Stimulated activated effector memory CD8-positive, alpha-beta T cell treated with anti-CD3 and anti-CD28 coated beads, Interleukin-12 subunit alpha, Interleukin-12 subunit beta, amount 100 ng/mL, for 72 hours (primary cell): ENCODE results near the gene ENOX1.
"Not testable (repeated sequence)": the region's sequence is repeated elsewhere in the genome, so short reads cannot be mapped to it uniquely, and the experiment has no call there.

ENCODE experiments used
- ATAC-seq: fragments of 150-1000 bp; cut with Tn5 transposase; 2 replicates; pipeline ENCODE4 v1.10.0; 2021
- DNase-seq, 2 donors: peaks; one replicate each; pipeline ENCODE4 v3.0.0; 2021 to 2022; ENCODE audit warnings: low spot score in 2 of 2
- H3K27ac Mint-ChIP-seq: one replicate; pipeline ENCODE4 v1.8.0; 2022; ENCODE audit warnings: mild to moderate bottlenecking, mixed read lengths
- H3K36me3 Mint-ChIP-seq: one replicate; pipeline ENCODE4 v1.8.0; 2022; ENCODE audit warnings: mild to moderate bottlenecking, mixed read lengths
- H3K4me1 Mint-ChIP-seq: one replicate; pipeline ENCODE4 v1.8.0; 2022; ENCODE audit warnings: mixed read lengths
- H3K4me3 Mint-ChIP-seq: one replicate; pipeline ENCODE4 v1.8.0; 2022; ENCODE audit warnings: mild to moderate bottlenecking, mixed read lengths
- H3K9me3 Mint-ChIP-seq: one replicate; pipeline ENCODE4 v1.8.0; 2022; ENCODE audit warnings: mixed read lengths

The ENOX1 gene

GRCh38 chr13:43786766-43787517, at the start of gene ENOX1:
Gene ENOX1 (minus strand): TSS chr13:43786972.
- Mint-ChIP-seq H3K9me3 (no peaks in the 10 kb centered on the region), H3K4me1 (peaks cover 11% of the 10 kb centered on the region), H3K4me3 (peak within 1 kb of the TSS; percentile 67), H3K27ac (no peak within 1 kb of the TSS), H3K36me3 (no peaks in the 10 kb centered on the region)
- ATAC-seq (peak; percentile 59), DNase-seq (peak in 1 of 2 donors; percentile 56)

DNA sequence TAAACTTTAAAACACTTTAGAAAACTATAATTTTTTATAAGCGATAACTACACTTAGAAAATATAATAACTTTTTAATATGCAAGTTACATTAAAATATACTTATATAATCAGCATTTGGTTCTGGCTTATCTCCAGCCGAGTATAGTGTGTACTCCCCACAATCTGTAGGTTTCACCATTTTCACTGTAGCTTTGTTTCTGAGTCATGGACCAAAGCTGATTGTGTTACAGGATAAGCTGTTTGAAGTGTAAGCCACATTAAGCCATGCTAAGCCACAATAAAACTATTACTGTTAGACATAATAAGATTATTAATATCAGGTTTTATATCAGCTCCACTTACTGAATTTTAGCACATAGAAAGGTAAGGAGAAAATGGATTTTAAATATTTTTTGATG, 48.9 kb upstream of the ENOX1 start:
- H3K36me3 Mint-ChIP-seq: no peaks in the 10 kb centered on the region
- no peak for ATAC-seq
- H3K27ac Mint-ChIP-seq: no peak overlapping the region
- DNase-seq: no peak
- no peak overlapping the region for H3K4me3 Mint-ChIP-seq
- no peaks in the 10 kb centered on the region for H3K4me1 Mint-ChIP-seq
- no peaks in the 10 kb centered on the region for H3K9me3 Mint-ChIP-seq

DNA sequence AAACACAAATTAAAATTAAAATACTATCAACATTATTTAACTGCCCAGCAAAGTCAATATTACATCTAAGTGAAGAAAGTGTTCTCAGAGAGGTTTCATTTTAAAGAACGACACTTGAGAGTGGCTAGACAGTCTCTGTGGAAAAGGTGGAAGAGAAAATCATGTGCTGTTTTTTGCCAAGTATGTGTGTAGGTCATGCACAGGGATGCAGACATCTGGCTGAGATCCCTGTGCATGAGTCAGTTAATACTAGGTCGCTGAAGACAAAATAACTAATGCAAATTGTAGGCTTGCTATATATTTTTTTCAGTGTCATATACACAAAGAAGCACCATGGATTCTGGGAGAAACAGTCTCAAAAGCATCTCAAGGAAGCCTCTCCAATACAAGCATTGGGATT, 44.3 kb upstream of the ENOX1 start:
- Mint-ChIP-seq H3K36me3 (no peaks in the 10 kb centered on the region), H3K4me1 (no peaks in the 10 kb centered on the region), H3K27ac (no peak overlapping the region), H3K4me3 (no peak overlapping the region), H3K9me3 (no peaks in the 10 kb centered on the region)
- DNase-seq (no peak), ATAC-seq (no peak)

DNA sequence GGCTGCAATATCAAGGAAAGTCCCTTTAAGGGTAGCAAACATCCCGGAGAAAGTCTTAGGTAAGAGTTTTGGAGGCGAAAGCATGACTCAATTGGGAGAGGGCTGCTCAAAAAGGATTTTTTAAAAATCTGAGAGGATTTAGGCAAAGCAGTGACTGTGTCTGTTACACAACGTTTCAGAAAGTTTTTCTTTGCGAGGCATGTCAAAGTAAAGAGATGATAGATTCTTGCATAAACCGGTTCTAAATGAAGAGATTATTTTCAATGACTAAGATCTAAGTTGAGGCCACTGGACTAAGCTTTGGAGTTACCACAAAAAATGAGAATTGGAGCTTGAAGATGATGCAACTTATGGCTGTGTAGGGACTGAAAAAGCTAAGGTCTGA, 43.7 kb upstream of the ENOX1 start:
- ATAC-seq: no peak
- no peaks in the 10 kb centered on the region for H3K36me3 Mint-ChIP-seq
- no peak overlapping the region for H3K4me3 Mint-ChIP-seq
- DNase-seq: no peak
- no peaks in the 10 kb centered on the region for H3K9me3 Mint-ChIP-seq
- no peak overlapping the region for H3K27ac Mint-ChIP-seq
- H3K4me1 Mint-ChIP-seq: no peaks in the 10 kb centered on the region

DNA sequence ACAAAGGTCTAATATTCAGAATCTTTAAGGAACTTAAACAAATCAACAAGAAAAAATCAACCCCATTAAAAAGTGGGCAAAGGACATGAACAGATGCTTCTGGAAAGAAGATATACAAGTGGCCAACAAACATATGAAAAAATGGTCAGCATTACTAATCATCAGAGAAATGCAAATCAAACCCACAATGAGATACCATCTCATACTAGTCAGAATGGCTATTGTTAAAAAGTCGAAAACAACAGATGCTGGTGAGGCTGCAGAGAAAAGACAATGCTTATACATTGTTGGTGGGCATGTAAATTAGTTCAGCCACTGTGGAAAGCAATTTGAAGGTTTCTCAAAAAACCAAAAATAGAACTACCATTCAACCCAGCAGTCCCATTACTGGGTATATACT, 37.9 kb upstream of the ENOX1 start:
- H3K36me3 Mint-ChIP-seq, H3K9me3 Mint-ChIP-seq, H3K4me1 Mint-ChIP-seq, ATAC-seq, DNase-seq, H3K4me3 Mint-ChIP-seq, H3K27ac Mint-ChIP-seq: not testable (repeated sequence)

- DNase-seq: no peak
- H3K9me3 Mint-ChIP-seq: no peaks in the 10 kb centered on the region
- H3K36me3 Mint-ChIP-seq: no peaks in the 10 kb centered on the region
- no peaks in the 10 kb centered on the region for H3K4me1 Mint-ChIP-seq
- no peak overlapping the region for H3K27ac Mint-ChIP-seq
- no peak overlapping the region for H3K4me3 Mint-ChIP-seq
- no peak for ATAC-seq
Observed at GRCh38 chr13:43822969-43823368, 36.2 kb upstream of the ENOX1 start.

DNA sequence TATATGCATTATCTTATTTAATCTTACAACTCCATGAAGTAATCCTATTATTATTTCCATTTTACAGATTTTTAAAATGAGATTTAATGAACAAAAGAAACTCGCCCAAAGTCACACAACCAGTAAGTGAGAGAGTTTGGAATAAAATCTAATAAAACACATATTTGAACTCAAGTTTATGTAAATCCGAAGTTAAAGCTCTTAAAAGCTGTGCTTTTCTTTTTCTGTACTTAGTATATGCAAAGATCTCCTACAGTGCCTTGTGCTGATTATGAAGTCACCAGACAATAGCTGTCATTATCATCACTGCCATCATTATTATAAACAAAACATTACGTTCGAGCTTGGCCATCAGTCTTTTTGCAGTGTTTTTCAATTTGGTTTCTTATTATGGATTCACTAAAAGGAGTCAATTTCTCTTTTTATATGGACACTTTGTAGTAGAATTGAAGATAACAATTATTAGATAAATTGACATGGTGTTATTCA, 29.7 kb upstream of the ENOX1 start:
- H3K4me1 Mint-ChIP-seq: no peaks in the 10 kb centered on the region
- H3K36me3 Mint-ChIP-seq: no peaks in the 10 kb centered on the region
- no peak overlapping the region for H3K27ac Mint-ChIP-seq
- no peak overlapping the region for H3K4me3 Mint-ChIP-seq
- ATAC-seq (no peak), DNase-seq (no peak)
- H3K9me3 Mint-ChIP-seq: no peaks in the 10 kb centered on the region

- H3K4me3 Mint-ChIP-seq: no peak overlapping the region
- ATAC-seq (no peak), DNase-seq (no peak)
- no peak overlapping the region for H3K27ac Mint-ChIP-seq
- no peaks in the 10 kb centered on the region for H3K9me3 Mint-ChIP-seq
- no peaks in the 10 kb centered on the region for H3K36me3 Mint-ChIP-seq
- H3K4me1 Mint-ChIP-seq: no peaks in the 10 kb centered on the region
Observed at GRCh38 chr13:43815204-43815603, 28.4 kb upstream of the ENOX1 start.

DNA sequence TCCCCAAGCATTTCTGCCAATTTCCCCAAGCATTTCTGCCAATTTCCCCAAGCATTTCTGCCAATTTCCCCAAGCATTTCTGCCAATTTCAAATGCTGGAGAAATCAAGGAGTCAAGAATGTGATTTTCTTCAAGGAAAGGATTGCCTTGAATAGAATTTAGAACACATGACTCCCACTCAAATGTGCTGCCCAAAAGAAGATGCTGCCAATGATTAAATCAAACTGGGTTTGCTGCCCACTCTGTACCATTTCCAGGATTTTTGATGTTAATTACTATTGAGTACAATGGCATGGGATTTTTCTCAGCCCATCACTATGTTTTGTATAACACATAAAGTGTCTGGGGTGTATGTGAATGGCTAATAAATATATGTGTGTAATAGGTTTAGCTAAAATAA, 21.9 kb upstream of the ENOX1 start:
- no peak for DNase-seq
- H3K9me3 Mint-ChIP-seq: no peaks in the 10 kb centered on the region
- no peak overlapping the region for H3K27ac Mint-ChIP-seq
- no peak overlapping the region for H3K4me3 Mint-ChIP-seq
- no peaks in the 10 kb centered on the region for H3K36me3 Mint-ChIP-seq
- ATAC-seq: no peak
- H3K4me1 Mint-ChIP-seq: peaks cover 5% of the 10 kb centered on the region

- H3K36me3 Mint-ChIP-seq: no peaks in the 10 kb centered on the region
- ATAC-seq (no peak), DNase-seq (no peak)
- no peak overlapping the region for H3K4me3 Mint-ChIP-seq
- peaks cover 6% of the 10 kb centered on the region for H3K4me1 Mint-ChIP-seq
- H3K9me3 Mint-ChIP-seq: no peaks in the 10 kb centered on the region
- no peak overlapping the region for H3K27ac Mint-ChIP-seq
Observed at GRCh38 chr13:43805681-43806128, 18.9 kb upstream of the ENOX1 start.

GRCh38 chr13:43805071-43805468, 18.3 kb upstream of the ENOX1 start:
- DNase-seq (no peak), ATAC-seq (peak; percentile 94)
- Mint-ChIP-seq H3K4me1 (peaks cover 11% of the 10 kb centered on the region), H3K36me3 (no peaks in the 10 kb centered on the region), H3K4me3 (no peak overlapping the region), H3K9me3 (no peaks in the 10 kb centered on the region), H3K27ac (no peak overlapping the region)

GRCh38 chr13:43804461-43805070, 17.8 kb upstream of the ENOX1 start:
- Mint-ChIP-seq H3K27ac (no peak overlapping the region), H3K4me1 (peaks cover 11% of the 10 kb centered on the region), H3K9me3 (no peaks in the 10 kb centered on the region), H3K36me3 (no peaks in the 10 kb centered on the region), H3K4me3 (no peak overlapping the region)
- DNase-seq (no peak), ATAC-seq (no peak)

GRCh38 chr13:43802511-43802910, 15.7 kb upstream of the ENOX1 start:
- H3K36me3 Mint-ChIP-seq: no peaks in the 10 kb centered on the region
- H3K27ac Mint-ChIP-seq: no peak overlapping the region

GRCh38 chr13:43800828-43801227, 14.1 kb upstream of the ENOX1 start:
- no peaks in the 10 kb centered on the region for H3K36me3 Mint-ChIP-seq
- no peak overlapping the region for H3K27ac Mint-ChIP-seq
- DNase-seq (no peak), ATAC-seq (peak; percentile 64)
- no peaks in the 10 kb centered on the region for H3K9me3 Mint-ChIP-seq
- no peak overlapping the region for H3K4me3 Mint-ChIP-seq
- peaks cover 17% of the 10 kb centered on the region for H3K4me1 Mint-ChIP-seq

More at GRCh38 chr13:43802511-43802910, 15.7 kb upstream of the ENOX1 start:
- Mint-ChIP-seq H3K4me1 (peaks cover 12% of the 10 kb centered on the region), H3K9me3 (no peaks in the 10 kb centered on the region), H3K4me3 (no peak overlapping the region)
- no peak for DNase-seq
- ATAC-seq: no peak

GRCh38 chr13:43799191-43799590, 12.4 kb upstream of the ENOX1 start:
- Mint-ChIP-seq H3K36me3 (no peaks in the 10 kb centered on the region), H3K27ac (no peak overlapping the region), H3K9me3 (no peaks in the 10 kb centered on the region), H3K4me3 (no peak overlapping the region), H3K4me1 (peaks cover 12% of the 10 kb centered on the region)
- peak; percentile 63 for ATAC-seq
- no peak for DNase-seq

DNA sequence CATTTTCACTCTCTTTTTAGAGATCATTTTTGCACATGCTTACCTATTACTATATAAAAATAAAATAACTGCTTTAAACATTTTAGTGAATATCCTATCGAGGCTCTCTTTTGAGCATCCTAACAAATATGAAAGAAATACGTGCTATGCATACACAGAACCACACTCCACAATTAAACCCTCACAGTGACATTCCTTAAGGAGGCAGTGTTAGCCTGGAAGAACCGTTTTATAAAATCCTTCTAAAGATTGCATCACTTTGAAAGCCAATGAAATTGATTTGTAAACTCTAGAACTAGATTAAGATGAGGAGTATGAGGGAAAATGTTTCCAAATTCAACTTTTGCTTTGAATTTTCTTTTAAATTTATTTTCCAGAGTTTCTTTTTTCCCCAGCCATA, 11.1 kb upstream of the ENOX1 start:
- ATAC-seq (no peak), DNase-seq (no peak)
- Mint-ChIP-seq H3K36me3 (no peaks in the 10 kb centered on the region), H3K4me3 (no peak overlapping the region), H3K9me3 (no peaks in the 10 kb centered on the region), H3K4me1 (peaks cover 12% of the 10 kb centered on the region), H3K27ac (no peak overlapping the region)
